ENCODE data around the gene MED8.

DNA sequence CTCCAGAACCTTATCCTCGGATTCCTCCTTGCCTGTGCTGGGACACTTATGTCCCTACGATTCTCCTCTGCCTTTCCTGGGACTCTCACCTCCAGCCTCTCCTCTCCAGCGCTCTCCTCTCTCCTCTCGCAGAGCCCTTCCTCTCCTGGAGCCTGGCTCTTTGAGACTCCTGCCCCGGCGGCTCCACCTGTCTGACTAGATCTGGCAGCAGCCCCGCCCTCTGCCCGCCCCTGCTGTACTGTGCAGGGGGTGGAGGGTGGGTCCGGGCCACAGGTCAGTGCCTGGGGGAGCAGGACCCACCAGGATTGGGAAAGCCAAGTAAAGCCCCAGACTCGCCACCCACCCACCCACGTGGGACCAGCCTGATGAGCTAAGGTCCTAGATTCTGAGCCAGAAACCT, 23.4 kb downstream of the MED8 start:
- TF ChIP-seq ZNF274 (CRISPR knock-in tag; IDR thresholded peaks at IDR 0.05), result no peak
- no peak for TF ChIP-seq NCOR1 (IDR thresholded peaks at IDR 0.05; ENCODE audit: borderline replicate concordance, low read length)

Data from HepG2 (cell line).